Mucosa of stomach (tissue), 1 donor: ENCODE data around the gene LMTK3.

Source experiments
- H3K27me3 ChIP-seq: one replicate; pipeline ENCODE4 v1.7.0; 2013; ENCODE audit warnings: mild to moderate bottlenecking, low read length; ENCODE audit not compliant: control insufficient read depth, insufficient read depth
- H3K36me3 ChIP-seq: one replicate; pipeline ENCODE4 v1.7.0; 2013; ENCODE audit warnings: low read length; ENCODE audit not compliant: control insufficient read depth, insufficient read depth
- H3K4me1 ChIP-seq: one replicate; pipeline ENCODE4 v1.7.0; 2013; ENCODE audit warnings: mild to moderate bottlenecking, low read length; ENCODE audit not compliant: control insufficient read depth, insufficient read depth
- H3K4me3 ChIP-seq: one replicate; pipeline ENCODE4 v1.7.0; 2013; ENCODE audit warnings: low read length
- H3K9ac ChIP-seq: one replicate; pipeline ENCODE4 v1.7.0; 2013; ENCODE audit warnings: mild to moderate bottlenecking, low read length, moderate library complexity
- H3K9me3 ChIP-seq: one replicate; pipeline ENCODE4 v1.7.0; 2013; ENCODE audit warnings: mild to moderate bottlenecking, low read length, moderate library complexity; ENCODE audit not compliant: control insufficient read depth
- donor health status: Pancreatic carcinoma.

Gene LMTK3

GRCh38 chr19:48499316-48500090 is 12.1 kb downstream of the LMTK3 start:
- Histone ChIP-seq H3K36me3 (no peaks in the 10 kb centered on the region), H3K4me3 (no peak overlapping the region), H3K27me3 (peaks cover 35% of the 10 kb centered on the region), H3K4me1 (peaks cover 13% of the 10 kb centered on the region), H3K9ac (no peak overlapping the region), H3K9me3 (no peaks in the 10 kb centered on the region)

- peaks cover 35% of the 10 kb centered on the region for H3K27me3 ChIP-seq
- no peaks in the 10 kb centered on the region for H3K9me3 ChIP-seq
- H3K4me3 ChIP-seq = no peak overlapping the region
- H3K36me3 ChIP-seq = no peaks in the 10 kb centered on the region
- no peak overlapping the region for H3K9ac ChIP-seq
- H3K4me1 ChIP-seq = peaks cover 18% of the 10 kb centered on the region
Observed at GRCh38 chr19:48498595-48499311, 12.9 kb downstream of the LMTK3 start.

- no peaks in the 10 kb centered on the region for H3K36me3 ChIP-seq
- H3K9ac ChIP-seq = peak overlapping the region; percentile 3
- H3K4me1 ChIP-seq = peaks cover 18% of the 10 kb centered on the region
- H3K27me3 ChIP-seq = peaks cover 35% of the 10 kb centered on the region
- H3K4me3 ChIP-seq = no peak overlapping the region
- H3K9me3 ChIP-seq = no peaks in the 10 kb centered on the region
Observed at GRCh38 chr19:48497728-48498594, 13.7 kb downstream of the LMTK3 start.

GRCh38 chr19:48496959-48497727 is 14.5 kb downstream of the LMTK3 start:
- Histone ChIP-seq H3K36me3 (no peaks in the 10 kb centered on the region), H3K4me1 (peaks cover 22% of the 10 kb centered on the region), H3K4me3 (no peak overlapping the region), H3K9me3 (no peaks in the 10 kb centered on the region), H3K9ac (no peak overlapping the region), H3K27me3 (peaks cover 32% of the 10 kb centered on the region)

- Histone ChIP-seq H3K27me3 (peaks cover 18% of the 10 kb centered on the region), H3K9me3 (no peaks in the 10 kb centered on the region), H3K4me1 (peaks cover 22% of the 10 kb centered on the region), H3K36me3 (no peaks in the 10 kb centered on the region), H3K4me3 (no peak overlapping the region), H3K9ac (no peak overlapping the region)
Observed at GRCh38 chr19:48495396-48495795, 16.2 kb downstream of the LMTK3 start.

GRCh38 chr19:48493718-48494401 is 17.8 kb downstream of the LMTK3 start:
- peak overlapping the region; percentile 69 for H3K9ac ChIP-seq
- H3K4me1 ChIP-seq = peaks cover 32% of the 10 kb centered on the region
- H3K4me3 ChIP-seq = no peak overlapping the region
- no peaks in the 10 kb centered on the region for H3K9me3 ChIP-seq
- H3K27me3 ChIP-seq = peaks cover 11% of the 10 kb centered on the region
- H3K36me3 ChIP-seq = no peaks in the 10 kb centered on the region

GRCh38 chr19:48492925-48493717 is 18.5 kb downstream of the LMTK3 start:
- Histone ChIP-seq H3K27me3 (peaks cover 7% of the 10 kb centered on the region), H3K4me1 (peaks cover 39% of the 10 kb centered on the region), H3K9ac (peak overlapping the region; percentile 43), H3K4me3 (no peak overlapping the region), H3K36me3 (no peaks in the 10 kb centered on the region), H3K9me3 (no peaks in the 10 kb centered on the region)

- Histone ChIP-seq H3K4me3 (no peak overlapping the region), H3K9me3 (no peaks in the 10 kb centered on the region), H3K9ac (no peak overlapping the region)
Observed at GRCh38 chr19:48491793-48492123, 19.9 kb downstream of the LMTK3 start.

GRCh38 chr19:48490981-48491792 is 20.4 kb downstream of the LMTK3 start:
- no peaks in the 10 kb centered on the region for H3K9me3 ChIP-seq
- no peak overlapping the region for H3K9ac ChIP-seq
- H3K36me3 ChIP-seq = no peaks in the 10 kb centered on the region
- H3K4me1 ChIP-seq = peaks cover 51% of the 10 kb centered on the region
- no peaks in the 10 kb centered on the region for H3K27me3 ChIP-seq
- H3K4me3 ChIP-seq = no peak overlapping the region

More at GRCh38 chr19:48491793-48492123, 19.9 kb downstream of the LMTK3 start:
- H3K27me3 ChIP-seq = no peaks in the 10 kb centered on the region
- no peaks in the 10 kb centered on the region for H3K36me3 ChIP-seq
- peaks cover 51% of the 10 kb centered on the region for H3K4me1 ChIP-seq

GRCh38 chr19:48489608-48490216 is 21.9 kb downstream of the LMTK3 start:
- Histone ChIP-seq H3K9me3 (no peaks in the 10 kb centered on the region), H3K27me3 (no peaks in the 10 kb centered on the region), H3K4me3 (no peak overlapping the region), H3K4me1 (peaks cover 51% of the 10 kb centered on the region), H3K36me3 (no peaks in the 10 kb centered on the region), H3K9ac (no peak overlapping the region)
